OCI-LY3 (cell line): ENCODE data around the gene HYAL2.

Experiments
- H2AFZ ChIP-seq: fragments of 200-600, 300-600 bp; shearing (Covaris generic); 2 replicates; pipeline ENCODE4 v1.6.0; 2014; ENCODE audit warnings: antibody characterized with exemption, low read depth, low read length
- H3K27ac ChIP-seq: fragments of 200-600, 300-600 bp; sonication (generic); 2 replicates; pipeline ENCODE4 v1.5.1; 2014; ENCODE audit warnings: mild to moderate bottlenecking, low read length, moderate library complexity, mixed read lengths
- H3K27me3 ChIP-seq: fragments of 200-600, 300-600 bp; sonication (generic); 2 replicates; pipeline ENCODE4 v1.6.1; 2014; ENCODE audit warnings: low read depth, low read length, mixed read lengths
- H3K36me3 ChIP-seq: fragments of 200-600, 300-600 bp; sonication (generic); replicated peaks from 2 replicates; pipeline ENCODE3; 2014; ENCODE audit warnings: low read depth, low read length, mixed read lengths
- H3K4me1 ChIP-seq: fragments of 300-600, 200-600 bp; sonication (generic); 2 replicates; pipeline ENCODE4 v1.6.1; 2014; ENCODE audit warnings: low read length, mixed read lengths
- H3K4me2 ChIP-seq: fragments of 200-600, 300-600 bp; sonication (generic); 2 replicates; pipeline ENCODE4 v1.6.1; 2014; ENCODE audit warnings: low read length, mixed read lengths
- H3K4me3 ChIP-seq: fragments of 300-600, 200-600 bp; sonication (generic); 2 replicates; pipeline ENCODE4 v1.5.1; 2014; ENCODE audit warnings: antibody characterized with exemption, mild to moderate bottlenecking, low read length, moderate library complexity
- H3K79me2 ChIP-seq: fragments of 300-600, 200-600 bp; shearing (Covaris generic); 2 replicates; pipeline ENCODE4 v1.6.1; 2014; ENCODE audit warnings: mild to moderate bottlenecking, low read length, mixed read lengths
- H3K9ac ChIP-seq: fragments of 300-600, 200-600 bp; shearing (Covaris generic); 2 replicates; pipeline ENCODE4 v1.6.0; 2014; ENCODE audit warnings: mild to moderate bottlenecking, low read length, moderate library complexity
- H3K9me3 ChIP-seq: fragments of 200-600, 300-600 bp; shearing (Covaris generic); 2 replicates; pipeline ENCODE4 v1.6.1; 2014; ENCODE audit warnings: low read length, mixed read lengths; ENCODE audit not compliant: insufficient read depth
- H4K20me1 ChIP-seq: fragments of 200-600, 300-600 bp; sonication (generic); 2 replicates; pipeline ENCODE4 v1.6.1; 2016; ENCODE audit warnings: low read length, mixed read lengths; ENCODE audit not compliant: insufficient read depth
- CTCF ChIP-seq: fragments of 200-600, 300-600 bp; sonication (generic); IDR thresholded peaks from 2 replicates; pipeline ENCODE4 v1.5.1; 2014; ENCODE audit warnings: antibody characterized with exemption, low read length, low read depth
- EZH2phosphoT487 ChIP-seq: fragments of 200-600 bp; shearing (Covaris generic); IDR thresholded peaks from 2 replicates; pipeline ENCODE4 v1.6.1; 2018; ENCODE audit warnings: antibody characterized with exemption, mixed run types, low read depth

HYAL2 gene

GRCh38 chr3:50347187-50347813 lies 24.8 kb upstream of the HYAL2 start:
- no peaks in the 10 kb centered on the region for H3K9me3 ChIP-seq
- H3K36me3 ChIP-seq = peaks cover 7% of the 10 kb centered on the region
- no peaks in the 10 kb centered on the region for H3K27me3 ChIP-seq
- peak; percentile 62 for TF ChIP-seq CTCF
- TF ChIP-seq EZH2phosphoT487 = no peak
- H3K9ac ChIP-seq = no peak overlapping the region
- no peak overlapping the region for H3K27ac ChIP-seq
- H4K20me1 ChIP-seq = no peaks in the 10 kb centered on the region
- peaks cover 23% of the 10 kb centered on the region for H3K79me2 ChIP-seq
- H3K4me1 ChIP-seq = peaks cover 18% of the 10 kb centered on the region
- H3K4me3 ChIP-seq = no peak overlapping the region
- no peak overlapping the region for H3K4me2 ChIP-seq
- no peak overlapping the region for H2AFZ ChIP-seq

DNA sequence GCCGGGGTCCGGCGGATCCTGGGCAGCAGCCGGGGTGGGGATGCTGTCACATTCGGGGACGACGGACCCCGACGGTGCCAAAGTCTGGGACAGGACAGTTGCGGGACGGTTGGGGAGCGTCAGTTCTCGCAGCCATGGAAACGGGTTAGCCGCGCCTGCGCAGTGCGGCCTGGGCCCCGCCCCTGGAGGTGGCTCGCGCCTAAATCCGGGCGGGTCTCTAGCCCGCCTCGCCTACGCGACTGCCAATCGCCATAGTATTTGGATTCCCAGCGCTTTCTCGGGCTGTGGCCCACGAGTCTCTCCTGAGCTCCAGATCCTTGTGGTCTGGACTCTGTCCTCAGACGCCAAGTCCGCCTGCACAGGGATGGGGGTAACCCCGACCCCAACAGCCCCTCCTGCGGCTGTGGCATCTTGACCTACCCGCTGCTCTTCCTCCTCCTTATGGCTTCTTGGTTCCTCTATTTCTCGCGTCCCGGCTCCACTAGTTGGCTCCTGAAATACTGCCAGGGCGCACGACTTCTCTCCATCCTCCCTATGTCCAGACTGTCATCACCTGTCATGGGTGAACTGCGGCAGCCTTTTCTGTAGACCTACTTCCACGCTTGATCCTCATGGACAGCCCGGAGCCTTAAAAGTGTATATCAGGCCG lies 23.2 kb upstream of the HYAL2 start, which contains the start of gene ZMYND10:
ZMYND10 (minus strand) TSS at position 147 of the 649 bp plus-strand sequence. CDS start 153 bp downstream, outside the sequence.
- no peak within 1 kb of the TSS for H3K27ac ChIP-seq
- peaks cover 13% of the 10 kb centered on the region for H3K79me2 ChIP-seq
- H2AFZ ChIP-seq = no peak within 1 kb of the TSS
- H3K27me3 ChIP-seq = no peaks in the 10 kb centered on the region
- no peaks in the 10 kb centered on the region for H4K20me1 ChIP-seq
- no peak within 1 kb of the TSS for H3K4me3 ChIP-seq
- TF ChIP-seq CTCF = no peak
- no peak for TF ChIP-seq EZH2phosphoT487
- H3K9ac ChIP-seq = no peak within 1 kb of the TSS
- H3K36me3 ChIP-seq = peaks cover 7% of the 10 kb centered on the region
- no peak within 1 kb of the TSS for H3K4me2 ChIP-seq
- H3K9me3 ChIP-seq = no peaks in the 10 kb centered on the region
- H3K4me1 ChIP-seq = peaks cover 10% of the 10 kb centered on the region; the same call in 1 of the 2 replicates

DNA sequence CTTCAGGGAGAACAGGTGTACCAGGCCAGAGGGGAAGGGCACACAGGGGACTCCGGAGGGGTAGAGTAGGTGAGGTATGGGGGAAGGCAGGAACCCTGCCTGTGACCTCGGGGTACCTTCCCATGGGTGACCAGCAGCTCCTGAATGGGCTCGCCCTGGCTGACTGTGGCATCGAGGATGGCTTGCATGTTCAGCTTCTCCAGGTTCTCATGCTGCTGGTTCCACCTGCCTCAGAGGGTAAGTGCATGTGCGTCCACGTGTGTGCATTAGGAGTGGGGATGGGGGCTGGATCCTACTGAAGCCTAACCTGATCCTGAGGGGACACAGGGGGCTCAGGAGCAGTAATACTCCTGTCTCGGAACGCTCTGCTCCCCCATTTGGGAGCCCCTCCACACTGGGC lies 22.5 kb upstream of the HYAL2 start:
- Histone ChIP-seq H3K27ac (no peak overlapping the region), H3K9ac (no peak overlapping the region), H3K27me3 (no peaks in the 10 kb centered on the region), H3K4me3 (no peak overlapping the region), H4K20me1 (no peaks in the 10 kb centered on the region), H3K79me2 (peaks cover 8% of the 10 kb centered on the region), H3K36me3 (peaks cover 7% of the 10 kb centered on the region), H3K9me3 (no peaks in the 10 kb centered on the region), H2AFZ (no peak overlapping the region), H3K4me1 (peaks cover 9% of the 10 kb centered on the region; the same call in 1 of the 2 replicates), H3K4me2 (no peak overlapping the region)
- TF ChIP-seq CTCF (no peak), EZH2phosphoT487 (no peak)

DNA sequence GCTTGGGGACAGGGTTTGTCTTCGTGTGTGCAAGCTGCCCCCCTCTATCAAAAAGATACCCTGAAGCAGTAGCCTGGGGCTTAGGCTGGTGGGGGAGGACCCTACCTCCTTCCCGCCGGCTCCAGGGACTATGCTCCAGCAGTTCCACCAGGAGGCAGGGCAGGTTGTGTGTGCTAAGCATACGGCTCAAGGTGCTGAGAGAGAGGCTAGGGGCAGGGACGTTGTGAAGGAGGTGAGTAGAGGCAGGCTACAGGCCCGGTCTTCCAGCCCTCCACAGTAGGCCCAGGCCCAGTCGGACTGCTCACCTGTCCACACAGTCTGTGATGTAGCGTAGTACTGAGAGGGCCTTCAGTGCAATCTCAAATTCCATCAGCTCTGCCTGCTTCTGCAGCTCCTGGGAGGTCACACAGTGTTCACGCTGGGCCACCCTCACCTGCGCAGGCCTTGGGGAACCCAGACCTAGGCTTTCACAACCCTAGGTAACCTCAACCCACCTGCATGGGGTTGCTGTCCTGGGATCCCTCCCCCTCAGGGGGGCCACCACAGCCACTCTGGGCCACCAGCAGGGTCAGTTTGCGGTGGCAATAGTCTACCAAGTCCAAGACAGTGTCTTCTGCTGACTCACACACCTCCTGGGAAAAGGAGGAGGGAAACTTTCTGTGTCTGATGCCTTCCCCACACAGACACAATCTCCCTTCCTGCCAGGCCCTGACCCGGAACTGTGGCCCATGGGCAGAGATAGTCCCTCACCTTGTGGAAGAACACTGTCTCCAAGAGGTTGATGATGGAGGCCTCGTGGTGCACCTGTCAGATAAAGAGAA lies 20.5 kb upstream of the HYAL2 start:
- Histone ChIP-seq H4K20me1 (no peaks in the 10 kb centered on the region), H3K27ac (no peak overlapping the region), H3K9me3 (no peaks in the 10 kb centered on the region), H3K79me2 (peaks cover 5% of the 10 kb centered on the region), H3K9ac (no peak overlapping the region), H3K4me1 (peaks cover 8% of the 10 kb centered on the region), H2AFZ (no peak overlapping the region), H3K4me2 (no peak overlapping the region), H3K36me3 (peaks cover 7% of the 10 kb centered on the region), H3K4me3 (no peak overlapping the region), H3K27me3 (no peaks in the 10 kb centered on the region)
- TF ChIP-seq CTCF (no peak), EZH2phosphoT487 (no peak)
